ENCODE measurements around the gene NAP1L1. TPM values are rescaled to one million over a fixed set of nuclear protein-coding genes. Genes with fewer than 3 reads are reported as not detected.

NAP1L1 gene
- total RNA-seq, 2 experiments from 2014 or later, result 434 to 655 TPM

- DNase-seq, result no peak
- Mint-ChIP-seq H3K4me1 (peaks cover 7% of the 10 kb centered on the region), H3K4me3 (no peak overlapping the region), H3K36me3 (peaks cover 13% of the 10 kb centered on the region), H3K27ac (no peak overlapping the region), H3K9me3 (ENCODE audit: low read depth) (no peaks in the 10 kb centered on the region), H3K27me3 (no peaks in the 10 kb centered on the region)
- ATAC-seq, result no peak
- CTCF ChIA-PET, result interaction anchor here (1.0 to 1.1 kb wide), 2 partner anchors 34 to 40 kb away, joined by 3 read pairs; no protein-coding TSS in a partner anchor
Measured at GRCh38 chr12:76042147-76042546, 42.3 kb downstream of the NAP1L1 start.

- Mint-ChIP-seq H3K4me1 (peaks cover 10% of the 10 kb centered on the region), H3K36me3 (peaks cover 8% of the 10 kb centered on the region), H3K27ac (no peak overlapping the region), H3K9me3 (ENCODE audit: low read depth) (no peaks in the 10 kb centered on the region), H3K4me3 (no peak overlapping the region), H3K27me3 (no peaks in the 10 kb centered on the region)
- ATAC-seq (no peak), DNase-seq (no peak)
- CTCF ChIA-PET, result interaction anchor here (1.0 kb wide), 1 partner anchor 41 kb away, joined by 3 read pairs; no protein-coding TSS in a partner anchor
Measured at GRCh38 chr12:76041406-76041805, 43.1 kb downstream of the NAP1L1 start.

DNA sequence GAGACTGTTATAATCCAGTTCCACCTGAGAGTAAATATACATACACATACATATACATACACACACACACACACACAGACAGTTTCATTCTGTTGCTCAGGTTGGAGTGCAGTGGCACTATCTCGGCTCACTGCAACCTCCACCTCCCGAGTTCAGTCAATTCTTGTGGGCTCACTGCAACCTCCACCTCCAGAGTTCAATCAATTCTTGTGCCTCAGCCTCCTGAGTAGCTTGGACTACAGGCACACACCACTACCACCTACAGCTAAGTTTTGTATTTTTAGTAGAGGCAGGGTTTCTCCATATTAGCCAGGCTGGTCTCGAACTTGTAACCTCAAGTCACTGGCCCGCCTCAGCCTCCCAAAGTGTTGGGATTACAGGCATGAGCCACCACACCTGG is 44.0 kb downstream of the NAP1L1 start:
- H3K9me3 Mint-ChIP-seq (ENCODE audit: low read depth), result no peaks in the 10 kb centered on the region
- no peak overlapping the region for H3K27ac Mint-ChIP-seq
- H3K36me3 Mint-ChIP-seq, result peaks cover 10% of the 10 kb centered on the region
- CTCF ChIA-PET, result interaction anchor here (0.6 to 1.0 kb wide), 2 partner anchors 9 to 243 kb away, joined by 4 to 7 read pairs; partner anchors contain the start of gene PHLDA1
- H3K4me1 Mint-ChIP-seq, result peaks cover 15% of the 10 kb centered on the region
- DNase-seq, result no peak
- no peak for ATAC-seq
- no peaks in the 10 kb centered on the region for H3K27me3 Mint-ChIP-seq
- no peak overlapping the region for H3K4me3 Mint-ChIP-seq

- Mint-ChIP-seq H3K36me3 (peaks cover 3% of the 10 kb centered on the region), H3K4me3 (no peak overlapping the region), H3K27ac (no peak overlapping the region), H3K9me3 (ENCODE audit: low read depth) (no peaks in the 10 kb centered on the region), H3K4me1 (peaks cover 30% of the 10 kb centered on the region), H3K27me3 (no peaks in the 10 kb centered on the region)
- no peak for DNase-seq
- CTCF ChIA-PET, result interaction anchor here (1.2 to 4.5 kb wide), 6 partner anchors 10 to 554 kb away, joined by 3 to 33 read pairs (median 14); no protein-coding TSS in a partner anchor
- no peak for ATAC-seq
Measured at GRCh38 chr12:76038176-76038575, 46.3 kb downstream of the NAP1L1 start.

GRCh38 chr12:76037130-76038103 is 47.1 kb downstream of the NAP1L1 start:
- DNase-seq, result peak; percentile 55
- Mint-ChIP-seq H3K4me3 (no peak overlapping the region), H3K27ac (no peak overlapping the region)

GRCh38 chr12:76035045-76035444 is 49.4 kb downstream of the NAP1L1 start:
- Mint-ChIP-seq H3K9me3 (ENCODE audit: low read depth) (no peaks in the 10 kb centered on the region), H3K27me3 (peaks cover 4% of the 10 kb centered on the region), H3K4me1 (peaks cover 45% of the 10 kb centered on the region), H3K36me3 (peaks cover 13% of the 10 kb centered on the region), H3K4me3 (no peak overlapping the region), H3K27ac (no peak overlapping the region)
- CTCF ChIA-PET, result interaction anchor here (1.1 to 7.9 kb wide), 4 partner anchors 14 to 508 kb away, joined by 3 to 86 read pairs (median 18); no protein-coding TSS in a partner anchor
- DNase-seq (peak; percentile 51), ATAC-seq (no peak)

More at GRCh38 chr12:76037130-76038103, 47.1 kb downstream of the NAP1L1 start:
- peaks cover 36% of the 10 kb centered on the region for H3K4me1 Mint-ChIP-seq
- H3K36me3 Mint-ChIP-seq, result peaks cover 6% of the 10 kb centered on the region
- CTCF ChIA-PET, result interaction anchor here (0.6 to 4.5 kb wide), 22 partner anchors 10 to 646 kb away, joined by 3 to 33 read pairs (median 4); partner anchors contain the start of genes GLIPR1 and KRR1
- no peaks in the 10 kb centered on the region for H3K9me3 Mint-ChIP-seq (ENCODE audit: low read depth)
- H3K27me3 Mint-ChIP-seq, result no peaks in the 10 kb centered on the region
- peak; percentile 79 for ATAC-seq

GRCh38 chr12:76033081-76034011 is 51.1 kb downstream of the NAP1L1 start:
- no peak for ATAC-seq
- Mint-ChIP-seq H3K4me3 (peak overlapping the region; percentile 89), H3K9me3 (ENCODE audit: low read depth) (no peaks in the 10 kb centered on the region), H3K27ac (no peak overlapping the region), H3K36me3 (peaks cover 29% of the 10 kb centered on the region), H3K27me3 (peaks cover 4% of the 10 kb centered on the region), H3K4me1 (peaks cover 55% of the 10 kb centered on the region)
- no peak for DNase-seq
- CTCF ChIA-PET, result interaction anchor here (0.9 to 7.9 kb wide), 9 partner anchors 12 to 553 kb away, joined by 3 to 86 read pairs (median 6); no protein-coding TSS in a partner anchor

- no peaks in the 10 kb centered on the region for H3K9me3 Mint-ChIP-seq (ENCODE audit: low read depth)
- DNase-seq (peak; percentile 70), ATAC-seq (peak; percentile 14)
- H3K27ac Mint-ChIP-seq, result peak overlapping the region; percentile 97
- peaks cover 34% of the 10 kb centered on the region for H3K36me3 Mint-ChIP-seq
- H3K4me3 Mint-ChIP-seq, result peak overlapping the region; percentile 89
- peaks cover 4% of the 10 kb centered on the region for H3K27me3 Mint-ChIP-seq
- CTCF ChIA-PET, result interaction anchor here (0.6 to 7.9 kb wide), 50 partner anchors 8 to 554 kb away, joined by 3 to 86 read pairs (median 4); partner anchors contain the start of gene KRR1
- peaks cover 54% of the 10 kb centered on the region for H3K4me1 Mint-ChIP-seq
Measured at GRCh38 chr12:76032043-76032981, 52.2 kb downstream of the NAP1L1 start.

GRCh38 chr12:76031414-76032042 is 53.0 kb downstream of the NAP1L1 start, which contains the start of gene PHLDA1:
Gene PHLDA1, minus strand, starts transcription at chr12:76031776.
- H3K27ac Mint-ChIP-seq, result peak within 1 kb of the TSS; percentile 97
- H3K4me1 Mint-ChIP-seq, result peaks cover 57% of the 10 kb centered on the region
- DNase-seq, result peak; percentile 98
- peak within 1 kb of the TSS; percentile 89 for H3K4me3 Mint-ChIP-seq
- H3K27me3 Mint-ChIP-seq, result peaks cover 4% of the 10 kb centered on the region
- H3K36me3 Mint-ChIP-seq, result peaks cover 40% of the 10 kb centered on the region
- CTCF ChIA-PET, result interaction anchor here (0.6 to 7.9 kb wide), 53 partner anchors 9 to 546 kb away, joined by 3 to 86 read pairs (median 4); partner anchors contain the start of gene KRR1
- ATAC-seq, result peak; percentile 81
- no peaks in the 10 kb centered on the region for H3K9me3 Mint-ChIP-seq (ENCODE audit: low read depth)

- H3K4me1 Mint-ChIP-seq, result peaks cover 62% of the 10 kb centered on the region
Measured at GRCh38 chr12:76031081-76031413, 53.4 kb downstream of the NAP1L1 start.

DNA sequence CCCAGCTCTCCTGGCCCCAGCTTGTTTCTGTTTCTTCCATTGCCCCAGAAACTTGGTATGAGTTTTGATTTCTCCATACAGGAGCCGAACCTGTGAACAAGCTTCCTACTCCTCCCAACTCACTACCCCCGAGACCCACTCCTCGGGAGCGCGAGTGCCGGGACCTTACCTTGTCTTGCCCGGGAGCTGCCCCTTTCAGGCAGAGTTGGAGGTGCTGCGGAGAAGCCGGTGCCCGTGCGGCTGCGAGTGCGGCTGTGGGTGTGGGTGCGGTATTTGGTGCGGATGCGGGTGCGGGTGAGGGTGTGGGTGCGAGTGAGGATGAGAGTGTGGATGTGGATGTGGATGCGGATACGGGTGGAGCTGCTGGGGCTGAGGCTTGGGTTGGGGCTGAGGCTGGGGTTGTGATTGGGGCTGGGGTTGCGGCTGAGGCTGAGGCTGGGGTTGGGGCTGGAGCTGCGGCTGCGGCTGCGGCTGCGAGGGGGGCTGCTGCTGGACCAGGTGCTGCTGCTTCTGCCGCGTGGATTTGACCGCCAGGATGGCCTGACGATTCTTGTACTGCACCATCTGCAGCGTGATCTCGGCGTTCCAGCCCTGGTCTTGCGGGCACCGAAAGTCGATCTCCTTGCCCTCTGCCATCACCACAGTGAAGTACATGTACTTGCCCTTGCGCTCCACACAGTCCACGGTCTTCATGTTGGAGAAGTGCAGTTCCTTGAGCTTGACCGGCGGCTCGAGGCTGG is 54.0 kb downstream of the NAP1L1 start:
- Mint-ChIP-seq H3K4me3 (peak overlapping the region; percentile 89), H3K27me3 (peaks cover 4% of the 10 kb centered on the region), H3K27ac (peak overlapping the region; percentile 97), H3K36me3 (peaks cover 47% of the 10 kb centered on the region), H3K4me1 (peaks cover 63% of the 10 kb centered on the region), H3K9me3 (ENCODE audit: low read depth) (no peaks in the 10 kb centered on the region)
- ATAC-seq (peak; percentile 11), DNase-seq (peak; percentile 78)
- CTCF ChIA-PET, result interaction anchor here (0.8 to 7.9 kb wide), 31 partner anchors 9 to 545 kb away, joined by 3 to 86 read pairs (median 6); partner anchors contain the start of gene KRR1

More at GRCh38 chr12:76031081-76031413, 53.4 kb downstream of the NAP1L1 start:
- peak overlapping the region; percentile 89 for H3K4me3 Mint-ChIP-seq
- H3K9me3 Mint-ChIP-seq (ENCODE audit: low read depth), result no peaks in the 10 kb centered on the region
- peaks cover 44% of the 10 kb centered on the region for H3K36me3 Mint-ChIP-seq
- CTCF ChIA-PET, result interaction anchor here (0.7 to 7.9 kb wide), 44 partner anchors 9 to 546 kb away, joined by 3 to 86 read pairs (median 4); partner anchors contain the start of gene KRR1
- no peak for ATAC-seq
- DNase-seq, result no peak
- H3K27me3 Mint-ChIP-seq, result peaks cover 4% of the 10 kb centered on the region
- H3K27ac Mint-ChIP-seq, result peak overlapping the region; percentile 97

All from activated CD8-positive, alpha-beta memory T cell treated with anti-CD3 and anti-CD28 coated beads, Interleukin-2, amount 10 ng/mL, durations not matched to agents 7 days and 5 days (primary cell).